ENCODE data around the gene CDX1.
A peak's percentile ranks its signal among the peaks of the same experiment; 100 is the strongest.
"Not testable (repeated sequence)": the region's sequence is repeated elsewhere in the genome, so short reads cannot be mapped to it uniquely, and the experiment has no call there.

Gene CDX1

DNA sequence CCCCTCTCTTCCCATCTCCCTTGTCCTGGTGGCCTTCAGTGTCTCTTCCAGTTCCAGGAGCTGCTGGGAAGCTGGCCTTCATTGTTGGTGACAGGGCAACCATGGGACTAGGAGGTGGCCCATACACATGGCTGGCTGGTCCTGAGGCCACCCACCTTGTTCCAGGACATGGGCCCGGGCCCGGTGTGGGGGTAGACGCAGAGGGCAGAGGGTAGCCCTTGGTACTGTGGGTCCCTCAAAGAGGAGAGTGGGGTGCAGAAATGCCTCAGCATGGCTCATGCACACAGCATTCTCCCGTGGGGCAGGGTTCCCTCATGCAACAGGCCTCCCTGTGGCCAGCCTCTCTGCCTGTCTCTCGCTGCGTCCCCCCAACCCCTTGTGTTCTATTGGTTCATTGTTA lies 44.1 kb downstream of the CDX1 start:
- DNase-seq, result no peak

DNA sequence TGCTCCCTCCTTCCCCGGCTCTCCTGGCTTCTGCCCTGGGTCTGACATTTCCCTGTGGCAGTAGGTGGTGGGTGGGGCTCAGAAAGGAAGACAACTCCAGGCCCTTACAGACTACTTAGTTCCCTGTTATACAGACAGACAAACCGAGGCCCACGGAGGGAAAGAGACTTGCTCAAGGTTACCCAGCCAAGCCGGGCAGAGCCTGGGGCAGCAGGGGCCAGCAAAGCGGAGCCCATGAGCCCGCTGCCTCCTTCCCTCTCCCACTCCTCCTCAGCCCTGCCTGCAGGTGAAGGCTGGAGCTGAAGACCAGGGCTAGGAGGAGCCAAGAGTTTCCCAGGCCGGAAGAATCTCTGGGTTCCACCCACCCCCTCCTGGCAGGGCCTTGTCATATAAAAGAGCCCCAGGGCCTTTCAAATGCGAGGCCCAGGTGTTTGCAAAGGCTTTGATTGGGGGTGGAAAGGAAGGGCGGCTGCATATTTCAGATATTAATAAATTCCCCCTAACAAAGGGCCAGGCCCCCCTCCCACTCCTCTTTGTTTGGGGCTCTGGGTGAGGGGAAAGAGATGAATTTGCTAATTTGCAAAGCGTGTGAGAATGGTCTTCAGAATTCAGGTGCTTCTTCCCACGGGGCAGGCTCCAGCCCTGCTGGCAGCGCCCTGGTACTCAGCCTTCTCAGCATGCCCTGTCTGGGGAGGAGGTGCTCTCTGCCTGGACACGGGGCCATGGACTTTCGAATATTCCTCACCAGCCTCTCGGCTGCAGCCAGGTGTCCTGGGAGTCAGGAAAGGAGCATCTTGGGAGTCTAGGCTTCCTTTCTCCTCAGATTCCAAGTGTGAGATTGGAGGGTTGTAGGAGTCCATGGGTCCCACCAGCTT lies 44.8 kb downstream of the CDX1 start:
- no peak for DNase-seq

DNA sequence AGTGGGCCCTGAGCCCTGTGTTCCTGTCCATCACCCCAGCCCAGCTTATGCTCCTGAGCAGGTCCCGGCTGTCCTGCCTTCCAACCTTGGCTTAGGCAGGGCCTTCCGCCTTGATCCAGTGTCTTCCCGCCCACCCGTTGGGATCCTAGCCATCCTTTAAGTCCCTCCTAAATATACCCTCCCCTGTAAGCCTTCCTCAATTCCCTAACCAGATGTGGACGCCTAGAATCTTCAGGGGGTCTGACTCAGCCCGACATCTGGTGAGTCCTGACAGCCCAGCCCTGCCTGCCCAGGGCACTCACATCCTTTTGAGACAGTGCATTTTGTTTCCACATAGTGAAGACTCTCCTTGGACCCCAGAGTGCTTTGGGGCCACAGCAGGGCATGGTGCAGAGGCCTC lies 47.0 kb downstream of the CDX1 start:
- DNase-seq, result no peak

DNA sequence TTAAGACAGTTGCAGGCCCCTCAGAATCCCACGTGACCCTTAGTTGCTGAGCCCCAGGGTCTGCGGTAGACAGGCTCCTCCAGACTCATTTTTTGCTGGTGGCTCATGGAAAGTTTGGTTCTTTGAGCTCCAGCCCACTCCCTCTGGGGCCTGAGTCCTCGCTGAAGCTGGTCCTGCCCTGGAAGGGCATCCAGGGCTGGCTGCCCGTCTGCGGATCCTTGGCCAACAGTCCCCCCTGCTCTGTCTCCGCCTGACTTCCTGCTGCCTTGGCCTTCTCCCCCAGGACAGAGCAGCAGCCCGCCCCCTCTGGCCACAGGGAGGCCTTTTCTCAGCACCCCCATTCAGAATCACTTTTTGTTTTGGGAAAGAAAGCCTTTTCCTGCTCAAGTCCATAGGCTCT lies 47.7 kb downstream of the CDX1 start:
- no peak for DNase-seq

DNA sequence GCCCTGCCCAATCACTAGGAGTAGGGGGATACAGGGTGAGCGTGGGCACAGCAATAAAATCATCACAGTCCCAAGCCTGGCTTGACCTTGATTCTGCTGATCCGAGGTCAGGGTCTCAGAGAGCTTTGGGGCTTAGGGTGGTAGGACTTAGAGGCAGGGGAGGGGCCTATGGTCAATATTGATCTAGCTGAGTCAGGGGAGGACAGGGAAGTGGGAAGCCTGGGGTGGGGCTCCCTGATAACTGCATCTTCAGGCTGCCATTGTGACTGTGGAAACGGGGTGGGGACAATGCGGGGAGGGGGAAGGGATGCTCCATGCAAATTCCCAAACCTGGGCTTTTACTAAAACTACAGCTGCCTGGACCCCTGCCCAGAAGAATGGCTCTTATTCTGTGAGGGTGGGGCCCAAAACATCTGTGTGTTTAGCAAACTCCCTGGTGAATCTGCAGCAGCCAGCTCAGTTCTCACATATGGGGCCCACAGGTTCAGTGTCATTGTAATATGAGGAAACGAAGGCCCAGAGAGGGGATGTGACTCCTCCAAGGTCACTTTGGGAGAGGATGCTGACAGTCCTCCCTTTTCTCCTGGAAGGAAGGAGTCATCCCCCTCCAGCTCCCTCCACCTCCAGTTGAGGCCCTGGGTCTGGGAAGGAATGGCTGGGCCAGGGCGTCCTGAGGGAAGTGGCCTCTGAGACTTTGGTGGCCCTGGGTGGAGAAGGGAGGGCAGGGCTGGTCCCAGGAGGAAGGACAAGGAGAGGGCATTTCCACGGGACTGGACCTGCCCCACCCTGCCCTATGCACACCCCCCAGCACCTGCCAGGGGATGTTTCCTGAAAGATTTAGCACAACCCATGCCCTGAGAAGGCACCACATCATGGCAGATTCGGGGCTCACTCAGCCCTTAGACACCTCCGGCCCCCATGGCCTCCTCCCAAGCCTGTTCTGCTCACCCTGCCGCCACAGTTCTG lies 49.7 kb downstream of the CDX1 start:
- DNase-seq, result no peak

DNA sequence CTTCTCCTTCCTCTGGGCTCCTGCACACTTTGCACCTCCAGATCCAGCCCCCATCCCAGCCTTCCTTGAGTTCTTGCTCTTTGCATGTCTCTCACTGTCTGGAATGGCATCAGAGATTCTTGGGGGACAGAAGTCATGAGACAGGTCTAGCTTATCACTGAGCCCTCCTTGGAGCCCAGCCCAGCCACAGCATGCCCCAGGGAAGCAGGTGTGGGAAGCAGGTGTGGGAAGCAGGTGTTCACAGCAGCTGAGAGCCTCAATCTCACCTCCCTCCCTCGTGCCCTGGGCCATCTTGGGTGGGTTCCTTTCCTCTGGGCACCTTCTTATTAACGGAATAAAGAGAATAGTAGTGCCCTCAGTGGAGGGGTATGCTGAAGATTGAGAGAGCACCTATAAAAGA lies 50.5 kb downstream of the CDX1 start:
- DNase-seq, result no peak

DNA sequence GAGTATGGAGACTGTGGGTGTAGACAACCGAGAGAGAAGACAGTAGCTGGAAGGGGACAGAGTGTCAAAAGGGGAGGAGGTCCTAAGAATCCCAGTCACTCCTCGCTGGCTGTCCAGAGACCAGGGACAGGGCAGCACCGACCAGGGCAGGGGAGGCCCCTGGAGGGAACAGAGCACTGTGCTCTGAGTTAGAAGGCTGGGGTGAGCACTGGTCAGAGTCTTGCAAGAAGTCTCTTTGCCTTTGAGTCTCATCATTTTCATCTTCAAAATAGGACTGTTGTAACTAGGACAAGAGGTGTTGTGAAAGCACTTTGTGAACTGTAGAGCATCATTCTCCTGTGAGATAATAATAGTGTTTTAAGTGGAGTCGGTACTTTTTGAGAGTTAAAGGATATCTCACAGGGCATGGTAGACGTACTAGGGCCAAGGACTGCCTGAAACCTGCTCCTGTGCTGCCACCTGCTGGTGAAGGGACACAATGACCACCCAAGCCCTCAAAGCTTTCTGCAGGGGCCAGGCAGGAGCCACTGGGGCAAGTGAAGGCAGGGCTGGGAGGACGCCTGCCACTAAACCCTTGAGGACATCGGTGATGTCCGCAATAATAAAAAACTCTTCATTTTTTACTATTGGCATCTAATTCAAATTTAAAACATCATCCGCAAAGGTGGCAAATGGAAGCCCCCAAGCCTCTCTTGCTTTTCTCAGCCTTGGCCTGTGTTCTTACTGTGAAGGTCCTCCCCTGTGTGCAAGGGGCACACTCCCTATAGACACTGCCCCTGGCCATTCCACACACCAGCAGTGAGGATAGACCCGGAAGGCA lies 51.5 kb downstream of the CDX1 start:
- peak; percentile 90 for DNase-seq

DNA sequence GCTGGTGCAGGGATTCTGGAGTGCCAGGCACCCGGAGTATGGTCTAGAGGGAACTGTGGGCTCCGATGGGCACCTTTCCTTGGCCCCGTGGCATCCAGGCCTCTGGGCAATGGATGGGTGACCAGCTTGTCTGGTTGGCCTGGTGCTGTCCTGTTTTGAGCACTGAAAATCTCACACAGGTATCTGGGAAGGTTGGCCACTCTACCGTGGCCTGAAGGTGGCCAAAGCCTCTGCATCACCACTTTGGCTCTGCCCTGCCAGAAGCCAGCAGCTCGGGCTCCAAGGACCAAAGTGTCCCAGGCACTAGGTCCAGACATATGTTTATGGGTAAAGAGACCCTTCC lies 52.1 kb downstream of the CDX1 start:
- no peak for DNase-seq

DNA sequence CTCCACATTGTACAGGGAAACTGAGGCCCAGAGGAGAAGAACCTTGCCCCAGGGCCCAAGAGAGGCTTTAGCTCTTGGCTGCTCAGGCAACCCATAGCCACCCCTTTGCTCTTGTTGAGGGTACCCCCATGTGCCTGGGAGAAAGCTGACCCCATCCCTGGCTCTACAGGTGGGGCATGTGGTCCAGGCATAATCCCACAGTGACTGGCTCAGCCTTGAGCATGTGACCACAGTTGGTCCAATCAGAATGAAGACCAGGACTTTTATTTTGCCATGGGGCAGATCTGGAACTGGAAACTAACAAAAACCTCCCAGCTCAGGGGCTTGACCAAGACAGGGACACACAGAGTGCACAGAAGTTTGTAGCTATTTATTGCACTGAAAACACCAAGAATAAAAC lies 52.6 kb downstream of the CDX1 start:
- DNase-seq, result no peak

DNA sequence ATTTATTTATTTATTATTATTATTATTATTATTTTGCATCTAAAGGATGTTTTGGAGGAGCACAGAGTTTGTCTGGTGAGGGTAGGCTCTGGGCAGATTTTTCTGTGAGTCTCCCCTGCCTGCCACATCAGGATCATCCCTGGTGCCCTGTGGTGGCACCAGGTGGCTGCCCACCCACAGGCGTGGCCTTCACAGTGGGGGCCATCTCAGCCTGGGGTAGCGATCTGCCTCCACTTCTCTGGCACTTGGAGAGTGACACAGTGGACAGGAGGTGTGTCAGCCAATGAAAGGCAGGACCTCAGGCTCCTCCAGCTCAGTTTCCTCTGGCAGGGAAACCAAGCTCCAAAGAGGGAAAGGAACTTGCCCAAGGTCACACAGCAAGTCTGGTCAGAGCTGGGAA lies 53.3 kb downstream of the CDX1 start:
- no peak for DNase-seq

DNA sequence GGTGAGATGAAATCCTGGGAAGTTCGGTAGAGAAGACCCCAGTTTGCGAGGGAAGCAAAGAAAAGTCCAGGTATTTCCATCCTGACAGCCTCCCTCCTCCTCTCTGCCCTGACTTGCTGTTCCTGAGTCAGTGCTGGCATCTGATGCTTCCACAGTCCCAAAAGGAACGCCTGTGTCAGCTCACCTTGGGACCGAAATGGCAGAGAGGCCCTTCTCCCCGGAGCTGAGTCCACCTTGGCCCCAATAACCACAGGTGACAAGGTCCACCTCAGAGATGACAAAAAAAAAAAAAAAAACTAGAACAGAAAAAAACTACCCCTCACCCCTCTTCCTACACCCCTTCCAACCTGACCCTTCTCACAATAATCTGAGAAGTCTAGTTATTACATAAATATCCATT lies 54.9 kb downstream of the CDX1 start:
- no peak for DNase-seq

DNA sequence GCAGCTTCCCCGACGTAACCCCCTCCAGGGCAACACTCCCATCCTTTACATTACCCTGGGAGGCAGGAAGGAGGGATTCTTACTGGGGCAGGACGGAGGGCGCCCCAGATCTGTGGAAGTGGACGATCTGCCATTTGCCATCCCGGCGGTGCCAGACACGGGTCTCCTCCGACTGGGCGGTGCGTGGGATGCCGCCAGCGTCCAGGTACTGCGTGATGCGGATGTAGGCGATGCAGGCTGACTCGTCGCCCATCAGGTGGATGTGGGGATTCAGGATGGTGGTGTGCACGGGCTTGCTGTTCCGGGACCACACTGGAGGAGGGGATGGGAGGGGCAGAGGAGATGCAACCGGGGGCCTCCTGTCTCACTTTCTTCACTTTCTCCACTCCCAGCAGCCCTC lies 56.3 kb downstream of the CDX1 start:
- DNase-seq, result no peak

DNA sequence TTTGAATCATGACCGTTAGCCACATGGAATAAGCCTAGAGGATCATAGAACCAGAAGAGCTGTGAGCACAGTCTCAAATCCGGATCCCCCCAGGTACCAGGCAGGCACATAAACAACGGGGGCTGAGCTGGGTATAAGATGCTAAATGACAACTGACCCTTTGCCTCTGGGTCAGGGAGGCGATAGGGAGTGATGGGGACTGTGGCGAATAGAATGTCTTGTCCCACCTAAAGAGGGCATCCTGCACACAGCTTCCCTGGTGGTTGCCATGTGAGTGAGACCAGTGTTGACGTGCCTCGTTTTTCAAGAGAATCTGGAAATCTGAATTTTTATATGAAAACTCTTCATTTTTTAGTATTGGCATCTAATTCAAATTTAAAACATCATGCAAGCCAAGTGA lies 56.9 kb downstream of the CDX1 start:
- no peak for DNase-seq

DNA sequence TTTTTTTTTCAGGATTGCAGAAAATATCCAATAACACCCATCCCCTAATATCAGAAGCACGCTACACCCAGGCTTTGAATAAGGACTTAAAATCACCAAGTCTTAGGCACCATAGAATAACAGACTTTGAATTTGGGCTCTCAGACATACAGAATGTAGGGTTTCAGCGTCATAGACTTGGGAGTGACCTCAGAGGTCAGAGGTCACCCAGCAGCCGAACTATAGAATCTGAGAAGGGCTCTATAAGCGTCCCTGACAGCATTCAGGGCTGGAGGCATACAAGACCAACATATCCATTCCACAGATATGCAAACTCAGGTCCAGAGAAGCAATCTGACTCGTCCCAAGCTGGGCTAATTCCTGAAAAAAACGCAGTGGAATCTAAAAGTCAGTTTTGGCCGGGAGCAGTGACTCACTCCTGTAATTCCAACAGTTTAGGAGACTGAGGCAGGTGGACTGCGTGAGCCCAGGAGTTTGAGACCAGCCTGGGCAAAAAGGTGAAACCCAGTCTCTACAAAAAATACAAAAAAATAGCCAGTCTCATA lies 58.0 kb downstream of the CDX1 start:
- DNase-seq, result no peak

DNA sequence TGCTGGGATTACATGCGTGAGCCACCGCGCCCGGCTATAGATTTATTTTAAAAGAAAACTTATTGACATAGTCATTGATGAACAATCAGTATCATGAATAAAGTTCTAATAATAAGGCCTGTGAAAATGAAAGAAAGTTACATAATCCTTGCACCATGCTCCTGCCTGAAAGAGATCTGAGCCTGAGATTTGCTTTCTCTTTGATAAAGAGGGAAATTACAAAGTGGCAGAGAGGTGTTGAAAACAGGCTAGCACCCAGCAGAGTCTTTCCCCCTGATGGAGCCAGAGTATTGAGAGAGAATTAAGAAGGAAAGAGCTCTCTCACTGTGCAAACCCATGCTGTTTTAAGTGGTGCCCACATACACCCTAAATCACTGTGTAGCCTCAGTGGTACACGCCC lies 60.5 kb downstream of the CDX1 start:
- DNase-seq, result no peak

DNA sequence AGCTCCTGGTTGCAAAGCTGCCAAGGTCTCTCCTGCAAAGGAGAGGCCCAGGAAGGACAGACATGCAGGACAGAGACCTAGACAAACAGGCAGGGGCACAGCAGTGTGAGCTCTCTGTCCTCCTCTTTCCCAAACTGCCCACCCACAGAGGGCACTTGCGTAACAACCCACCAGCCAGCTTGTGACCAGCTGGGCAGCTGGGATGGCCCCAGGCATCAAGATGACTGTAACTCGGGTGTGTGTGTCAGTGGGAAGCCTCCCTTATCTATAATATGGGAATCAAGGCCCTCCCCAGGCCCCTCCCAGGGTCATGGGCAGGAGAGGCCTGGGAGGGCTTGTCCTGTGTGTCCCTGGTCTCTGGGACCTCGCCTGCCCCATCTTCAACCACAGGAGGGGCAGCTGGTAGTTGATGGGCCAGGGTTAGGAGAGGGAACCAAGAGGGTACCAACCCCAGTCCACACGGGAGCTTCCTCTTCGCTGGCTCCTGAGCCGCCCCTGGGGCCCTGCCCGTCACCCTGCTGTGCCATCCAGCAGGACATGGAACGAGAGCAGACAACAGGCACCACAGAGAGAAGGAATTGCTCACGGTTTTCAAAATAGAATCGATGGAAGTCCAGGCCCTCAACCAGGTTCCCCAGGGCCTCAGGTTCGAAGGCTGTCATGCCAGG lies 61.2 kb downstream of the CDX1 start:
- no peak for DNase-seq

DNA sequence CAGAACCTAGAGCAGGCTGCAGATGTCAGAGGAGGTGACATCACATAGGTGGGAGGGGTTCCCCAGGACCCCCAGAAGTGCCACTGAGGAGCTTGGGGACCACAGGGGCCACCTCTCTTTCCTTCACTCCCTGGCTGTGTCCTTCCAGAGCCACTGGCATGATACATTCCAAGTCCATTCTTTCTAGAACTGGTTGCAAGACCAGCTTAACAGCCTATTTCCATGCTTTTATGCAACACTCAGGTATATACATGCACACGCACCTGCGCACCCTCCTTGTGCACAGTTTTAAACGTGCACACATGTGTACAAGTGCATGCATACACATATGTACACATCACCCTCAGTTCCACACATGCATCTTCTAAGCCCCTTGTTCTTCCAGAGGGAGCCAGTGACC lies 63.0 kb downstream of the CDX1 start:
- DNase-seq, result no peak

DNA sequence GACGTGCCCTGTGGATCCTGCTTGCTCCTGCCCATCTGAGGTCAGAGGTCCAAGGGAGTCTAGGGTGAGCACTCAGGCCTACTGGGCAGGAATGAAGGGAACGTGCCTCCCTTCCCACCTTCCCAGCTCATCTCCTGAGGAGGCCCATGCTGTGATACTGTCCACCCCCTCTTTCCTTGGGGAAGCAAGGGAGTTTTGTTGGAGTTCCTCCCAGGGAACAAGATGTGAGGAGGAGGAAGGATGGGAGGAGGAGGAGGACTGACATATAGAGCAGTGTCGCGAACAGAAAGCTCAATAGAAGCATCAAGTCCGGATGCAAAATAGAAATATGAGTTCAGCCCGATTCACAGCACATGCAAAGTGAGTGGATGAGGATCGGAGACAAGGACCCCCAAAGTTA lies 64.3 kb downstream of the CDX1 start:
- no peak for DNase-seq

DNA sequence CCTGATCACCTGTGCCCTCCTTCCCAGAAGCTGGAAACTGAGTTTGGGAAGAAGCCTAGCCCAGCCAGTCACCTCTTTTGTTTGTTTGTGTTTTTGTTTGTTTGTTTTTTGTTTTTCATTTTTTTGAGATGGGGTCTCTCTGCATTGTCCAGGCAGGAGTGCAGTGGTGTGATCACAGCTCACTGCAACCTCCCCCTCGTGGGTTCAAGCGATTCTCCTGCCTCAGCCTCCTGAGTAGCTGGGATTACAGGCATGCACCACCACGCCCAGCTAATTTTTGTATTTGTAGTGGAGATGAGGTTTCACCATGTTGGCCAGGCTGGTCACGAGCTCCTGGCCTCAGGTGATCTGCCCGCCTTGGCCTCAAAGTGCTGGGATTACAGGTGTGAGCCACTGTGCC lies 67.1 kb downstream of the CDX1 start:
- not testable (repeated sequence) for DNase-seq
